Stomach (tissue), 9 donors: ENCODE measurements around the gene ANGPTL8. TPM values are rescaled to one million over a fixed set of nuclear protein-coding genes. Genes with fewer than 3 reads are reported as not detected.
A peak's percentile ranks its signal among the peaks of the same experiment; 100 is the strongest.

Source experiments
- DNase-seq, 2 donors: peaks; one replicate each; pipeline versions ENCODE4 v3.0.0 to v3.0.0-alpha.2; 2013 to 2019
- H3K27ac ChIP-seq, 5 donors: fragments of 200-600 bp in 4 of 5; sonication (generic) in 4 of 5; one replicate each; pipeline ENCODE4 v1.5.1; 2013 to 2019; ENCODE audit warnings: mild to moderate bottlenecking in 1 of 5, moderate library complexity in 1 of 5
- H3K27me3 ChIP-seq, 3 donors: fragments of 200-600 bp; sonication (generic); one replicate each; pipeline ENCODE4 v1.5.1; 2017 to 2019; ENCODE audit warnings: mixed run types in 1 of 3
- H3K36me3 ChIP-seq, 4 donors: fragments of 200-600 bp; sonication (generic); 1 replicate in 3 of 4; 2 replicates in 1 of 4; pipeline ENCODE4 v1.5.1; 2016 to 2019
- H3K4me1 ChIP-seq, 4 donors: fragments of 200-600 bp; sonication (generic); one replicate each; pipeline ENCODE4 v1.5.1; 2016 to 2019
- H3K4me3 ChIP-seq, 4 donors: fragments of 200-600 bp; sonication (generic) in 3 of 4; one replicate each; pipeline ENCODE4 v1.5.1; 2016 to 2019; ENCODE audit warnings: mild to moderate bottlenecking in 1 of 4
- H3K9me3 ChIP-seq, 4 donors: fragments of 200-600 bp; sonication (generic); one replicate each; pipeline ENCODE4 v1.5.1; 2016 to 2019
- EP300 ChIP-seq: sonication (generic); formaldehyde crosslinking; IDR thresholded peaks from one replicate; pipeline ENCODE4 v1.6.1; 2017; ENCODE audit warnings: antibody characterized with exemption
- POLR2A ChIP-seq, 4 donors: fragments of 450-650 bp; IDR thresholded peaks; one replicate each; pipeline ENCODE4 v1.6.1; 2016; ENCODE audit warnings: antibody characterized with exemption in 4 of 4, control low read depth in 2 of 4, mild to moderate bottlenecking in 1 of 4, moderate library complexity in 1 of 4
- POLR2AphosphoS5 ChIP-seq, 3 donors: sonication (generic); formaldehyde crosslinking; IDR thresholded peaks; one replicate each; pipeline ENCODE4 v1.6.1; 2016; ENCODE audit warnings: antibody characterized with exemption in 3 of 3
- WGBS, 5 donors: extraction: QIAGEN DNeasy Blood & Tissue Kit in 3 of 5; methylation state at CpG; one replicate each; pipeline versions ENCODE4 v1.1.5 to v1.1.7; 2013 to 2018; 5-methylcytosine and 5-hydroxymethylcytosine counted together
- intact Hi-C: fragments of 100-400 bp; cut with DNase I; formaldehyde crosslinking; loops from one replicate; pipeline ENCODE4 v1.15.1; 2023; ENCODE audit warnings: low total_unique reads
- polyA plus RNA-seq, 3 donors: library from polyadenylated mRNA; stranded (reverse); fragments of 200-250 nt; gene quantifications; one replicate each; pipeline ENCODE4 v1.2.3, GENCODE V29; 2013
- total RNA-seq, 5 donors: library from RNA; depleted of rRNA; stranded (reverse); fragments of >200 nt; gene quantifications; one replicate each; pipeline versions ENCODE4 v1.1.0 to v1.2.3, GENCODE V29; 2014 to 2016
- TF ChIP-seq, protein P1 (sequence below), 7 experiments: fragments of 450-650 bp in 4 of 7; fragments of 200-600 bp in 3 of 7; sonication (generic) in 3 of 7; IDR thresholded peaks; one replicate each; pipeline ENCODE4 v1.5.1; 2016 to 2019; ENCODE audit warnings: antibody characterized with exemption in 7 of 7, control low read depth in 2 of 7, mild to moderate bottlenecking in 1 of 7
- donor health status: healthy with polysubstance abuse.
- donor health status: Bipolar disorder and iron deficiency.
- donor health status: healthy.

Gene ANGPTL8
- total and polyA plus RNA-seq, 8 donors = 0.70 TPM; not detected in 7

DNA sequence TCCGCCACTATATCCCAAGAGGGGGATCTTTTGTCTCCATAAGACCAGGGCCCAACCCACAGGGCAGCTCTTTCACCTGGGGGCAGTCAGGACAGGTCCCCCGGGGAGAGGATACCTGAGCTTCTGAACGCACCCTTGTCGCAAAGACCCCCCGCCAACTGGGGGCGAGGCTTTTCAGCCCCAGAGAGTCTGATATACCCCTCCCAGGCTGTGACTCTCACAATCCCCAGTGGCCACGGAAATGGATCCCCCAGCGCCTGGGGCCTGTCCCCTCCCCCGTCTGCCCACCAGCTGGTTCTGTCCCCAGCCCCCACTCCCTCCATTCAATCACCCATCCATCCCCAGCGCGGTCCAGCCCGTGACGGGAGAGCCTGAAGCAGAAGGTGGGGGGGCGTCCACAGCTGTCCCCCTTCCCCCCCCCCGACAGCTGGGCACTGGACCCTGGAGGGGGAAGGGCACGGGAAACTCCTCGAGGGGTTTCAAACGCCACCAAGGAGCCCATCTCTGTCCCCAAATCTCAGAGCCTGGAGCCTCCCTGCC, 22.1 kb downstream of the ANGPTL8 start:
- Histone ChIP-seq H3K36me3 (no peaks in the 10 kb centered on the region), H3K4me3 (peak overlapping the region; percentile 92 to 99 (median 95)), H3K27ac (peak overlapping the region; percentile 86 to 91 (median 88)), H3K9me3 (no peaks in the 10 kb centered on the region), H3K4me1 (peaks cover 24 to 48% (median 39%) of the 10 kb centered on the region in 4 donors), H3K27me3 (peaks cover 0 to 19% (median 0%) of the 10 kb centered on the region in 3 donors)
- TF ChIP-seq EP300 (no peak), POLR2A (IDR thresholded peaks at IDR 0.05) (no peak), POLR2AphosphoS5 (IDR thresholded peaks at IDR 0.05) (no peak)
- TF ChIP-seq, protein P1, sequence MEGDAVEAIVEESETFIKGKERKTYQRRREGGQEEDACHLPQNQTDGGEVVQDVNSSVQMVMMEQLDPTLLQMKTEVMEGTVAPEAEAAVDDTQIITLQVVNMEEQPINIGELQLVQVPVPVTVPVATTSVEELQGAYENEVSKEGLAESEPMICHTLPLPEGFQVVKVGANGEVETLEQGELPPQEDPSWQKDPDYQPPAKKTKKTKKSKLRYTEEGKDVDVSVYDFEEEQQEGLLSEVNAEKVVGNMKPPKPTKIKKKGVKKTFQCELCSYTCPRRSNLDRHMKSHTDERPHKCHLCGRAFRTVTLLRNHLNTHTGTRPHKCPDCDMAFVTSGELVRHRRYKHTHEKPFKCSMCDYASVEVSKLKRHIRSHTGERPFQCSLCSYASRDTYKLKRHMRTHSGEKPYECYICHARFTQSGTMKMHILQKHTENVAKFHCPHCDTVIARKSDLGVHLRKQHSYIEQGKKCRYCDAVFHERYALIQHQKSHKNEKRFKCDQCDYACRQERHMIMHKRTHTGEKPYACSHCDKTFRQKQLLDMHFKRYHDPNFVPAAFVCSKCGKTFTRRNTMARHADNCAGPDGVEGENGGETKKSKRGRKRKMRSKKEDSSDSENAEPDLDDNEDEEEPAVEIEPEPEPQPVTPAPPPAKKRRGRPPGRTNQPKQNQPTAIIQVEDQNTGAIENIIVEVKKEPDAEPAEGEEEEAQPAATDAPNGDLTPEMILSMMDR (IDR thresholded peaks at IDR 0.05) = no peak
- intact Hi-C loops = no loop called here
- WGBS, 5 donors = 23 to 39% (median 25%) methylated on average over 14 to 18 of the region's 18 CpGs
- DNase-seq = peak in 1 of 2 donors; percentile 70

DNA sequence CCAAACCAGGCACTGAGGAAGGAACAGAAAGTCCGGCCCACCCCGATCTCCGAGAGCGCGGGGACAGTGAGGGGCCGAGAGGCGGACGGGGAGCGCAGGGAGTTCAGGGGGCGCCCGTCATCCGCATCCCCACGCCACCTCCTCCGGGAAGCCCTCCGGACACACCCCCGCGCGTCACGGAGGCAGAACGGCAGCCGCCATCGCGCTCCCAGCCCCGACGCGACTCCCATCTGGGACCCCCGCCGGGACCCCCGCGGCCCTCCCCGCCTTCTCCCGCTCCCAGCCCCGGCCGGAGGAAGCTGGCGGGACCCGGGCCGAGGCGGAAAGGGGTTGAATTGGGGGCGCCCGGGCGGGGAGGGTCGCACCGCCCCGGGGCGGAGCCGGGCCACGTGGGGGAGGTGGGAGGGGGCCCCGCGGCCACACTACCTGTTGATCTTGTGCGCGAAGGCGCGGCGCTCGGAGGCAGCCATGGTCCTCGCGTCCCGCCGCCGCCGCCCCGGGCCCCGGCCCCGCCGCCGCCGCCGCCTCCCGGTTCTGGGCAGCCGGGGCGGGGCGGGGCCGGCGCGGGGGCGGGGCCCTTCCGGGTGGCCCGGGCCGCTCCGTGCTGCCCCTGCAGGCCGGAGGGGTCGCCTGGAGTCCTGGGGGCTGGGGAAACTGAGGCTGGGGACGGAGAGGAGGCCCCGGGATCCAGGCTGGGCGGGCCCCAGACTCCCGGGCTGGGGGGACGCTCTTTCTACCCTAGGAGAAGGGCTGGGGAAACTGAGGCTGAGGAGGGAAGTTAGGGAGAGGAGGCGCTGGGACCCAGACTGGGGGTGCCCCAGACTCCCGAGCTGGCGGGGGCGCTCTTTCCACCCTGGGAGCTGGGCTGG, 22.8 kb downstream of the ANGPTL8 start, which contains the start of gene DOCK6:
TSS of gene DOCK6 (minus strand) at position 554 of the 869 bp plus-strand sequence. CDS start at position 470, 84 bp downstream.
- peak within 1 kb of the TSS; percentile 86 to 91 (median 88) for H3K27ac ChIP-seq
- H3K9me3 ChIP-seq = no peaks in the 10 kb centered on the region
- H3K4me3 ChIP-seq = peak within 1 kb of the TSS; percentile 92 to 99 (median 95)
- H3K27me3 ChIP-seq = peaks cover 0 to 19% (median 0%) of the 10 kb centered on the region in 3 donors
- intact Hi-C loops = no loop called here
- peak; percentile 58 to 80 for DNase-seq
- peaks cover 24 to 48% (median 39%) of the 10 kb centered on the region in 4 donors for H3K4me1 ChIP-seq
- TF ChIP-seq POLR2A (IDR thresholded peaks at IDR 0.05) (no peak), EP300 (no peak), POLR2AphosphoS5 (IDR thresholded peaks at IDR 0.05) (no peak)
- TF ChIP-seq, protein P1 (IDR thresholded peaks at IDR 0.05) = peak in 2 of 7 experiments; percentile 10 to 49
- WGBS, 5 donors = 1% methylated on average over 7 to 91 of the region's 91 CpGs
- no peaks in the 10 kb centered on the region for H3K36me3 ChIP-seq

DNA sequence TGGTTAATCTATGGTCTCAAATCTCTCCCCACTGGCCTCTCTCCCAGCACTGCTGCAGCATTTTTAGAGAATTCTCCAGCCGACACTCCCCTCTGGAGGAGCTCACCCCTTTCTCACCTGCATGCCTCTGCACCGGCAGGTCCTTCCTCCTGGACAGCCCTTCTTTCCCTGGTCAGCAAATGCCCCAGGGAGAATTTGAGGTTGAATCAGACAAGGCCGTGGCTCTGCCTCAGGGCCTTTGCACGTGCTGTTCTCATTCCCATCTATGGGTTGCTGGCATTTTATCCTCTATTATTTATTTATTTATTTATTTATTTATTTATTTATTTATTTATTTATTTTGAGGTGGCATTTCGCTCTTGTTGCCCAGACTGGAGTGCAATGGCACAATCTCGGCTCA, 24.3 kb downstream of the ANGPTL8 start:
- Histone ChIP-seq H3K4me3 (no peak overlapping the region), H3K27me3 (peaks cover 0 to 23% (median 0%) of the 10 kb centered on the region in 3 donors), H3K9me3 (no peaks in the 10 kb centered on the region), H3K4me1 (peaks cover 24 to 51% (median 46%) of the 10 kb centered on the region in 4 donors), H3K36me3 (no peaks in the 10 kb centered on the region), H3K27ac (peak overlapping the region in 3 of 5 donors; percentile 87 to 91 (median 90))
- intact Hi-C loops = no loop called here
- no peak for TF ChIP-seq POLR2AphosphoS5 (IDR thresholded peaks at IDR 0.05)
- TF ChIP-seq, protein P1 (IDR thresholded peaks at IDR 0.05) = no peak
- TF ChIP-seq EP300 = no peak
- TF ChIP-seq POLR2A (IDR thresholded peaks at IDR 0.05) = no peak
- 87 to 93% (median 90%) methylated on average over 6 of the region's 6 CpGs for WGBS, 5 donors
- no peak for DNase-seq

DNA sequence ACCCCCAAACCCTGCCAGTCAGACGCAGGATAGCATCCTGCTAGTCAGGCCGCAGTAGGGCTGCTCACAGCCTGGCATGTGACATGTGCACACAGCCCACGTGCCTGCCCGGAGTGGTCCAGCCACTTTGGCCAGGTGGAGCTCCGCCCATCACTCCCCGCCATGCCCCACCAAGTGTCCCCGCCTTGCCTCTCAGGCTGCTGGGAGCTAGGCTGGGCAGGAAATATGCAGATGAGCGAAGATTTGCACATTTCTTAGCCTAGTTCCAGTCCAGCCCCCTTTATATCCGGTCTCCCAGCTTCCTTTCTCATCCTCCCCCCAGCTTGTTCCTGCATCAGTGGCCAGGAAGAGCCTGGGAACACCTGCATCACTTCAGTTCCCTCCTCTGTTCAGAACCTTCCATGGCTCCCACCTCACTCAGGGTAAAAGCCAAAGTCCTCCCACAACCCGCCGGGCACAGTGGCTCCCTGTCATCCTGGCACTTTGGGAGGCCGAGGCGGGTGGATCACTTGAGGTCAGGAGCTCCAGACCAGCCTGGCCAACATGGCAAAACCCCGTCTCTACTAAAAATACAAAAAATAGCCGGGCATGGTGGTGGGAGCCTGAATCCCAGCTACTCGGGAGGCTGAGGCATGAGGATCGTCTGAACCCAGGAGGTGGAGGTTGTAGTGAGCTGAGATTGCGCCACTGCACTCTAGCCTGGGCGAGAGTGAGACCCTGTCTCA, 25.2 kb downstream of the ANGPTL8 start:
- WGBS, 5 donors = 47 to 61% (median 52%) methylated on average over 19 of the region's 19 CpGs
- no peaks in the 10 kb centered on the region for H3K9me3 ChIP-seq
- intact Hi-C loops = no loop called here
- peaks cover 0 to 23% (median 0%) of the 10 kb centered on the region in 3 donors for H3K27me3 ChIP-seq
- H3K4me1 ChIP-seq = peaks cover 24 to 58% (median 55%) of the 10 kb centered on the region in 4 donors
- H3K4me3 ChIP-seq = no peak overlapping the region
- peak; percentile 84 to 95 for DNase-seq
- no peaks in the 10 kb centered on the region for H3K36me3 ChIP-seq
- peak; percentile 38 to 89 (median 54) for TF ChIP-seq POLR2AphosphoS5 (IDR thresholded peaks at IDR 0.05)
- no peak for TF ChIP-seq EP300
- H3K27ac ChIP-seq = peak overlapping the region; percentile 83 to 91 (median 90)
